ENCODE measurements around the gene PEAK1.

Gene PEAK1

GRCh38 chr15:77087213-77087612 is 332.7 kb downstream of the PEAK1 start:
- DNase-seq (ENCODE audit: low spot score), result no peak
- peak overlapping the region; percentile 60 for H2AK5ac ChIP-seq (ENCODE audit: low read depth, low read length)
- no peak overlapping the region for H3K9ac ChIP-seq (ENCODE audit: low read depth, low read length, poor library complexity)
- H4K8ac ChIP-seq (ENCODE audit: low read depth, low read length), result no peak overlapping the region
- no peak overlapping the region for H3K4me2 ChIP-seq (ENCODE audit: insufficient read depth, low read length, poor library complexity, severe bottlenecking)
- no CpG with 5 or more reads among the region's 2 CpGs for WGBS, 2 donors (ENCODE audit: extremely low coverage in 2 of 2, insufficient read length in 2 of 2, insufficient replicate concordance in 1 of 2)
- H3K23ac ChIP-seq (ENCODE audit: low read depth, low read length, poor library complexity), result no peak overlapping the region
- H2BK120ac ChIP-seq (ENCODE audit: low read depth, low read length), result no peak overlapping the region
- H2AFZ ChIP-seq (ENCODE audit: low read length), result no peak overlapping the region
- no peaks in the 10 kb centered on the region for H3K36me3 ChIP-seq (replicated peaks in 1 of 2; ENCODE audit: control insufficient read depth in 2 of 2, insufficient read depth in 2 of 2, low read length in 2 of 2)
- no peak overlapping the region for H4K91ac ChIP-seq (ENCODE audit: low read depth, low read length, poor library complexity)
- peaks cover 0 to 7% (median 0%) of the 10 kb centered on the region in 3 experiments for H3K27me3 ChIP-seq (ENCODE audit: control insufficient read depth in 3 of 3, insufficient read depth in 3 of 3, low read depth in 1 of 3, low read length in 3 of 3)
- no peak overlapping the region for H3K27ac ChIP-seq (replicated peaks; ENCODE audit: low read length)
- no peak overlapping the region for H3K4me3 ChIP-seq (ENCODE audit: low read length in 2 of 2)
- H3K4me1 ChIP-seq (ENCODE audit: control insufficient read depth in 2 of 2, insufficient read depth in 1 of 2, low read depth in 1 of 2, low read length in 2 of 2), result peaks cover 0 to 2% of the 10 kb centered on the region in 2 donors
- H3K9me3 ChIP-seq (replicated peaks in 1 of 2; ENCODE audit: control insufficient read depth in 2 of 2, insufficient read depth in 1 of 2, low read depth in 1 of 2, low read length in 2 of 2), result no peaks in the 10 kb centered on the region
- no peak overlapping the region for H2BK15ac ChIP-seq (ENCODE audit: low read length)
- no peak overlapping the region for H2BK12ac ChIP-seq (ENCODE audit: low read length)
- no peak overlapping the region for H3K18ac ChIP-seq (ENCODE audit: low read length)
- H3K14ac ChIP-seq (ENCODE audit: low read length), result no peak overlapping the region
- H3K4ac ChIP-seq (ENCODE audit: low read length), result no peak overlapping the region
- H3K79me1 ChIP-seq (ENCODE audit: low read depth, low read length), result no peaks in the 10 kb centered on the region
- H2BK5ac ChIP-seq (ENCODE audit: low read length), result no peak overlapping the region

GRCh38 chr15:77085297-77085696 is 334.6 kb downstream of the PEAK1 start:
- no peak overlapping the region for H4K91ac ChIP-seq (ENCODE audit: low read depth, low read length, poor library complexity)
- H4K8ac ChIP-seq (ENCODE audit: low read depth, low read length), result no peak overlapping the region
- no peaks in the 10 kb centered on the region for H3K9me3 ChIP-seq (replicated peaks in 1 of 2; ENCODE audit: control insufficient read depth in 2 of 2, insufficient read depth in 1 of 2, low read depth in 1 of 2, low read length in 2 of 2)
- DNase-seq (ENCODE audit: low spot score), result no peak
- no peak overlapping the region for H3K4ac ChIP-seq (ENCODE audit: low read length)
- no peak overlapping the region for H3K27ac ChIP-seq (replicated peaks; ENCODE audit: low read length)
- no peak overlapping the region for H2BK15ac ChIP-seq (ENCODE audit: low read length)
- H2BK12ac ChIP-seq (ENCODE audit: low read length), result no peak overlapping the region
- no peaks in the 10 kb centered on the region for H3K79me1 ChIP-seq (ENCODE audit: low read depth, low read length)
- H3K4me1 ChIP-seq (ENCODE audit: control insufficient read depth in 2 of 2, insufficient read depth in 1 of 2, low read depth in 1 of 2, low read length in 2 of 2), result peaks cover 0 to 3% of the 10 kb centered on the region in 2 donors
- H3K23ac ChIP-seq (ENCODE audit: low read depth, low read length, poor library complexity), result no peak overlapping the region
- no CpG with 5 or more reads among the region's 2 CpGs for WGBS, 2 donors (ENCODE audit: extremely low coverage in 2 of 2, insufficient read length in 2 of 2, insufficient replicate concordance in 1 of 2)
- H2AK5ac ChIP-seq (ENCODE audit: low read depth, low read length), result no peak overlapping the region
- no peak overlapping the region for H2BK5ac ChIP-seq (ENCODE audit: low read length)
- H3K36me3 ChIP-seq (replicated peaks in 1 of 2; ENCODE audit: control insufficient read depth in 2 of 2, insufficient read depth in 2 of 2, low read length in 2 of 2), result no peaks in the 10 kb centered on the region
- no peak overlapping the region for H3K4me3 ChIP-seq (ENCODE audit: low read length in 2 of 2)
- no peak overlapping the region for H3K18ac ChIP-seq (ENCODE audit: low read length)
- H2AFZ ChIP-seq (ENCODE audit: low read length), result no peak overlapping the region
- no peak overlapping the region for H3K14ac ChIP-seq (ENCODE audit: low read length)
- no peak overlapping the region for H3K9ac ChIP-seq (ENCODE audit: low read depth, low read length, poor library complexity)
- H2BK120ac ChIP-seq (ENCODE audit: low read depth, low read length), result no peak overlapping the region
- H3K4me2 ChIP-seq (ENCODE audit: insufficient read depth, low read length, poor library complexity, severe bottlenecking), result no peak overlapping the region
- peaks cover 0 to 11% (median 0%) of the 10 kb centered on the region in 3 experiments for H3K27me3 ChIP-seq (ENCODE audit: control insufficient read depth in 3 of 3, insufficient read depth in 3 of 3, low read depth in 1 of 3, low read length in 3 of 3)

- no peak overlapping the region for H3K4me2 ChIP-seq (ENCODE audit: insufficient read depth, low read length, poor library complexity, severe bottlenecking)
- no peak overlapping the region for H3K4me3 ChIP-seq (ENCODE audit: low read length in 2 of 2)
- H2AFZ ChIP-seq (ENCODE audit: low read length), result peak overlapping the region; percentile 75
- H2BK120ac ChIP-seq (ENCODE audit: low read depth, low read length), result no peak overlapping the region
- H2BK12ac ChIP-seq (ENCODE audit: low read length), result no peak overlapping the region
- no peak overlapping the region for H3K4ac ChIP-seq (ENCODE audit: low read length)
- no peak overlapping the region for H2AK5ac ChIP-seq (ENCODE audit: low read depth, low read length)
- no peak overlapping the region for H2BK15ac ChIP-seq (ENCODE audit: low read length)
- H3K79me1 ChIP-seq (ENCODE audit: low read depth, low read length), result no peaks in the 10 kb centered on the region
- no peak overlapping the region for H3K23ac ChIP-seq (ENCODE audit: low read depth, low read length, poor library complexity)
- H3K36me3 ChIP-seq (replicated peaks in 1 of 2; ENCODE audit: control insufficient read depth in 2 of 2, insufficient read depth in 2 of 2, low read length in 2 of 2), result no peaks in the 10 kb centered on the region
- no CpG with 5 or more reads among the region's 8 CpGs for WGBS, 2 donors (ENCODE audit: extremely low coverage in 2 of 2, insufficient read length in 2 of 2, insufficient replicate concordance in 1 of 2)
- no peak overlapping the region for H3K27ac ChIP-seq (replicated peaks; ENCODE audit: low read length)
- no peak overlapping the region for H3K9ac ChIP-seq (ENCODE audit: low read depth, low read length, poor library complexity)
- H3K27me3 ChIP-seq (ENCODE audit: control insufficient read depth in 3 of 3, insufficient read depth in 3 of 3, low read depth in 1 of 3, low read length in 3 of 3), result peaks cover 0 to 11% (median 0%) of the 10 kb centered on the region in 3 experiments
- H2BK5ac ChIP-seq (ENCODE audit: low read length), result no peak overlapping the region
- no peaks in the 10 kb centered on the region for H3K9me3 ChIP-seq (replicated peaks in 1 of 2; ENCODE audit: control insufficient read depth in 2 of 2, insufficient read depth in 1 of 2, low read depth in 1 of 2, low read length in 2 of 2)
- no peak overlapping the region for H4K91ac ChIP-seq (ENCODE audit: low read depth, low read length, poor library complexity)
- no peak overlapping the region for H3K14ac ChIP-seq (ENCODE audit: low read length)
- peaks cover 0 to 3% of the 10 kb centered on the region in 2 donors for H3K4me1 ChIP-seq (ENCODE audit: control insufficient read depth in 2 of 2, insufficient read depth in 1 of 2, low read depth in 1 of 2, low read length in 2 of 2)
- no peak for DNase-seq (ENCODE audit: low spot score)
- no peak overlapping the region for H4K8ac ChIP-seq (ENCODE audit: low read depth, low read length)
- peak overlapping the region; percentile 21 for H3K18ac ChIP-seq (ENCODE audit: low read length)
These were observed 335.5 kb downstream of the PEAK1 start for GRCh38 chr15:77084436-77084835.

GRCh38 chr15:77083381-77084160 is 336.3 kb downstream of the PEAK1 start:
- Histone ChIP-seq H3K27ac (replicated peaks; ENCODE audit: low read length) (no peak overlapping the region), H3K23ac (ENCODE audit: low read depth, low read length, poor library complexity) (no peak overlapping the region), H2BK5ac (ENCODE audit: low read length) (no peak overlapping the region), H4K91ac (ENCODE audit: low read depth, low read length, poor library complexity) (no peak overlapping the region), H2BK120ac (ENCODE audit: low read depth, low read length) (no peak overlapping the region), H3K9ac (ENCODE audit: low read depth, low read length, poor library complexity) (no peak overlapping the region), H3K4ac (ENCODE audit: low read length) (no peak overlapping the region), H3K18ac (ENCODE audit: low read length) (no peak overlapping the region), H3K36me3 (replicated peaks in 1 of 2; ENCODE audit: control insufficient read depth in 2 of 2, insufficient read depth in 2 of 2, low read length in 2 of 2) (no peaks in the 10 kb centered on the region), H2AK5ac (ENCODE audit: low read depth, low read length) (no peak overlapping the region), H3K4me2 (ENCODE audit: insufficient read depth, low read length, poor library complexity, severe bottlenecking) (peak overlapping the region; percentile 38), H2BK15ac (ENCODE audit: low read length) (no peak overlapping the region), H3K4me3 (ENCODE audit: low read length in 2 of 2) (no peak overlapping the region), H3K14ac (ENCODE audit: low read length) (no peak overlapping the region), H2BK12ac (ENCODE audit: low read length) (no peak overlapping the region), H3K79me1 (ENCODE audit: low read depth, low read length) (no peaks in the 10 kb centered on the region), H3K4me1 (ENCODE audit: control insufficient read depth in 2 of 2, insufficient read depth in 1 of 2, low read depth in 1 of 2, low read length in 2 of 2) (peaks cover 0 to 3% of the 10 kb centered on the region in 2 donors), H2AFZ (ENCODE audit: low read length) (peak overlapping the region; percentile 75), H4K8ac (ENCODE audit: low read depth, low read length) (no peak overlapping the region), H3K27me3 (ENCODE audit: control insufficient read depth in 3 of 3, insufficient read depth in 3 of 3, low read depth in 1 of 3, low read length in 3 of 3) (peaks cover 0 to 11% (median 0%) of the 10 kb centered on the region in 3 experiments), H3K9me3 (replicated peaks in 1 of 2; ENCODE audit: control insufficient read depth in 2 of 2, insufficient read depth in 1 of 2, low read depth in 1 of 2, low read length in 2 of 2) (no peaks in the 10 kb centered on the region)
- peak; percentile 48 for DNase-seq (ENCODE audit: low spot score)
- WGBS, 2 donors (ENCODE audit: extremely low coverage in 2 of 2, insufficient read length in 2 of 2, insufficient replicate concordance in 1 of 2), result no CpG with 5 or more reads among the region's 21 CpGs
